SK-N-MC (cell line): ENCODE measurements around the gene CAMKK2.
"Not testable (repeated sequence)": the region's sequence is repeated elsewhere in the genome, so short reads cannot be mapped to it uniquely, and the experiment has no call there.

Experiments
- DNase-seq: peaks from one replicate; pipeline ENCODE4 v3.0.0-alpha.2; 2011; ENCODE audit warnings: low read depth, low spot score
- H3K27ac ChIP-seq: fragments of 200-600 bp; sonication (generic); 2 replicates; pipeline ENCODE4 v1.5.1; 2016; ENCODE audit warnings: mixed run types
- H3K36me3 ChIP-seq: fragments of 200-600 bp; sonication (generic); 2 replicates; pipeline ENCODE4 v1.6.1; 2017; ENCODE audit warnings: antibody characterized with exemption, low read length, mixed read lengths; ENCODE audit not compliant: insufficient read depth
- H3K4me3 ChIP-seq: fragments of 200-600 bp; sonication (generic); 2 replicates; pipeline ENCODE4 v1.5.1; 2016
- H3K9ac ChIP-seq: fragments of 200-600 bp; sonication (generic); 2 replicates; pipeline ENCODE4 v1.8.0; 2017; ENCODE audit warnings: mixed run types, mixed read lengths; ENCODE audit not compliant: insufficient read length
- H3K9me3 ChIP-seq: fragments of 200-600 bp; sonication (generic); 2 replicates; pipeline ENCODE4 v1.6.1; 2017; ENCODE audit warnings: low read depth, mild to moderate bottlenecking, antibody characterized with exemption, low read length, moderate library complexity, mixed read lengths
- EZH2 ChIP-seq: fragments of 200-600 bp; sonication (generic); IDR thresholded peaks from one replicate; pipeline ENCODE4 v1.6.1; 2017; ENCODE audit warnings: antibody characterized with exemption
- FOXP2 ChIP-seq: optimal IDR thresholded peaks from 2 replicates; pipeline ENCODE3; 2011; ENCODE audit warnings: mild to moderate bottlenecking, moderate library complexity; ENCODE audit not compliant: insufficient read depth; ENCODE audit errors: extremely low read length, control extremely low read depth
- POLR2AphosphoS5 ChIP-seq: IDR thresholded peaks from 2 replicates; pipeline ENCODE4 v1.6.1; 2012; ENCODE audit warnings: mild to moderate bottlenecking, low read depth, low read length, borderline replicate concordance

The CAMKK2 gene

DNA sequence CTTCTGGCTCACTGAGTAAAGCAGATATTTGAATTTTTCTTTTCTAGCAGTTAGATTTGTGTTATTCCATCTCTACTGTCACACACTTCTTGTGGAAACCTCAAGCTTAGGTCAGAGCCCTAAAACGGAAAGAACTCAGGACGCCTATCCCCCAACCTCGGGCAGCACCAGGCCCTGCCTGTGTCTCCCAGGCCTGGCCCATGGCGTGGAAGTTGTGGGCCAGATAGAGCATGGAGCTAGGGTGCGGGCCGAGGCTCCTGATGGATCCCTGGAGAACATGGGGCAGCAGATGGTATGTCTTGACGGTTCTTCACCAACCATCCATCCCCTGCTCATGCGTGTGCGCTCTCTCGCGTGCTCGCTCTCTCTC is 66.0 kb downstream of the CAMKK2 start:
- TF ChIP-seq POLR2AphosphoS5 (0 out of 2 replicates have a peak, but pooled peaks have one; percentile 2), FOXP2 (no peak)
- Histone ChIP-seq H3K36me3 (no peaks in the 10 kb centered on the region; the same call in 1 of the 2 replicates), H3K4me3 (no peak overlapping the region), H3K27ac (no peak overlapping the region), H3K9ac (no peak overlapping the region), H3K9me3 (no peaks in the 10 kb centered on the region)
- no peak for DNase-seq

DNA sequence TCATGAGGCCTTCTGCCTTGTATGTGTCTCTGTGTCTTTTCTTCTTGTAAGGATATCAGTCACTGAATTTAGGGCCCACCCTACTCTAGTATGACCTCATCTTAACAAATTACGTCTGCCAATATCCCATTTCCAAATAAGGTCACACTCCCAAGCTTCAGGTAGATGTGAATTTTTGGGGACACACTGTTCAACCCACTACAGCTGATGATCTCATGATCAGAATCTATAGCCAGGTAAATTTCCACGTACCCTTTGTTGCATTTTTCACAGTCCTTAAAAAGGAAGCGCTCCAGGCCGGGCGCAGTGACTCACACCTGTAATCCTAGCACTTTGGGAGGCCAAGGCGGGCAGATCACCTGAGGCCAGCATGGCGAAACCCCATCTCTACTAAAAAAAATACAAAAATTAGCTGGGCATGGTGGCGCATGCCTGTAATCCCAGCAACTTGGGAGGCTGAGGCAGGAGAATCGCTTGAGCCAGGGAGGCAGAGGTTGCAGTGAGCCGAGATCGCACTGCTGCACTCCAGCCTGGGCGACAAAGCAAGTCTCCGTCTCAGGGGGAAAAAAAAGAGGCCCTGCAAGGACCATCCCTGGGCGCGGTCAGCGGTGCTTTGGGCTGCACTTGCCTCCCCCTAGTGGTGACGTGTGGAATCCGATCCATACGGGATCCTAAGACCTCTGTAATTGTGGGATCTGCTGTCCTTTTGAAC is 66.5 kb downstream of the CAMKK2 start:
- H3K36me3 ChIP-seq, H3K9me3 ChIP-seq, H3K4me3 ChIP-seq, H3K9ac ChIP-seq, H3K27ac ChIP-seq, DNase-seq: not testable (repeated sequence)
- TF ChIP-seq POLR2AphosphoS5 = 0 out of 2 replicates have a peak, but pooled peaks have one; percentile 9

DNA sequence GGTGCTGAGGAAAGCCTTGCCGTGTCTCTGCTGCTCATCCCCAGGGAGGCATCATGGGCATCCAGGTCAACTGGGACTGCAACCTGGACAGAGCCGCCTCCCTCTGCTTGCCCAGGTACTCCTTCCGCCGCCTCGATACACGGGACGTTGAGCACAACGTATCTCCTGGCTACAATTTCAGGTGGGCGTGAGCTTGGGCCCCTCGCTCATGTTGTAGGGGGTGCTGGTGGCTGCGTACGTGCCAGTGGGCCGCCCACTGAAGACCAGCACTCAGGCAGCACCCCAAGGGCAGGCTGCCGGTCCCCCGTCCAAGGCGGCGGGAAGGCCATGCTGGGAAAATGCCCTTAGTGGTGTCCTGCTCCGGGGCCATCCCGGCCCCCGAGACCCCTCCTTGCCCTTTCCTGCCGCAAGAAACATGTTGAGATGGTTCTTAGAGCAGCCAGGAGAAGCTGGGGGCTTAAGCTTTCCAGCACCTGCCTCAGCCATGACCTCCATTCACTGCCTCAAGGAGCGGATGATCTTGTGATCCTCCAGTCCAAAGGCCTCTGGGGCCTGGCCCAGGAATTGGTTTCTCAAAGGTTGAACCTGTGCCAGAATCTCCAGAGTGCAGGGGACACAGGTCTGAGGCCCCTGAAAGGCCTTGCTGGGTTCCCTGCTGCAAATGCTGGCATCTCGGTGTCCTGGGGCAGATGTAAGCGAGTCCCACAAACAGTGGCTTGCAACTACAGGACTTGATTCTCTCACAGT is 67.4 kb downstream of the CAMKK2 start:
- Histone ChIP-seq H3K9ac (no peak overlapping the region), H3K36me3 (no peaks in the 10 kb centered on the region), H3K27ac (no peak overlapping the region), H3K9me3 (no peaks in the 10 kb centered on the region), H3K4me3 (no peak overlapping the region)
- TF ChIP-seq POLR2AphosphoS5 (no peak), FOXP2 (no peak), EZH2 (no peak)
- DNase-seq = no peak

DNA sequence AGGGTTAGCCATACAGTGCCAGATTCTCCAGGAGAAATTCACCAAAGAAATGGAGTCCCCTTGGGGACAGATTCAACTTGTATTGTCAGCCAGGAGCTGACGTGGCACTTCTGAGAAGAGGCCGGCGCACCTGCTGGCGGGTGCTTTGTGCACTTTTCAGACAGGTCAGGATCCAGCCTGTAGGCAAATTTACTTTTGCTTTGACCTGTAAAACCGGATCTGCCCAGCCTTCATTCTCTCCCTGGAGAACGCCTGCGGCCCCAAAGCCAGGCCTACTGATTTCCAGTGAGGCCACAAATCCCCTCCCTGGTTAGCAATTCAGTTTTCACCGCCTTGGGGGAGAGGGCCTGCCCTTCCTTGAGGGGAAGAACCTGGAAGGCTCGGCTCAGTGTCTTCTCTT is 69.2 kb downstream of the CAMKK2 start:
- no peaks in the 10 kb centered on the region for H3K9me3 ChIP-seq
- H3K4me3 ChIP-seq = no peak overlapping the region
- TF ChIP-seq EZH2 (no peak), FOXP2 (no peak), POLR2AphosphoS5 (no peak)
- DNase-seq = no peak
- H3K27ac ChIP-seq = no peak overlapping the region
- H3K36me3 ChIP-seq = no peaks in the 10 kb centered on the region
- no peak overlapping the region for H3K9ac ChIP-seq

DNA sequence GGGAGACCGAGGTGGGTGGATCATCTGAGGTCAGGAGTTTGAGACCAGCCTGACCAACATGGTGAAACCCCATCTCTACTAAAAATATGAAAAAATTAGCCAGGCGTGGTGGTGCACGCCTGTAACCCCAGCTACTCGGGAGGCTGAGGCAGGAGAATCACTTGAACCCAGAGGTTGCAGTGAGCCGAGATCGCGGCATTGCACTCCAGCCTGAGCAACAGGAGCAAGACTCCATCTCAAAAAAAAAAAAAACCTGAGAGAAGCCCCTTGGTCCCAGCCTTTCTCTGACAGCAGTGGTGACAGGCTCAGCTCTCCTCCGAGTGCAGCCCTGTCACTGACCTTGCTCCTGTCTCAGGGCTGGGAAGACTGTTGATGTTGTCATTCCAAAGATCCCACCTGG is 69.6 kb downstream of the CAMKK2 start:
- H3K36me3 ChIP-seq, H3K4me3 ChIP-seq, H3K27ac ChIP-seq, H3K9me3 ChIP-seq, DNase-seq, H3K9ac ChIP-seq: not testable (repeated sequence)

DNA sequence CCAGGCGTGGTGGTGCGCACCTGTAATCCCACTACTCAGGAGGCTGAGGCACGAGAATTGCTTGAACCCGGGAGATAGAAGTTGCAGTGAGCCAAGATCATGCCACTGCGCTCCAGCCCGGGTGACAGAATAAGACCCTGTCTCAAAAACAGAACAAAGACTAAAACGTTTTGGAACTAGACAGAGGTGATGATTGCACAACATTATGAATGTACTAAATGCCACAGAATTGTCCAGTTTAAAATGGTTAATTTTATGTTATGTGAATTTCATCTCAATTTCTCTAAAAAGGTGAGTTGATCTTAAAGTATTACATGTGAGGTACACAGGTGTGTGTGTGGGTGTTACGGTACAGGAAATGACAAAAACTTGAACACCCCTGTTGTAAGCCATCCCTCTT is 70.1 kb downstream of the CAMKK2 start:
- Histone ChIP-seq H3K4me3 (no peak overlapping the region), H3K9ac (no peak overlapping the region), H3K9me3 (no peaks in the 10 kb centered on the region), H3K36me3 (no peaks in the 10 kb centered on the region), H3K27ac (no peak overlapping the region)
- TF ChIP-seq EZH2 = no peak
- TF ChIP-seq POLR2AphosphoS5 = no peak
- TF ChIP-seq FOXP2 = no peak
- DNase-seq = no peak

DNA sequence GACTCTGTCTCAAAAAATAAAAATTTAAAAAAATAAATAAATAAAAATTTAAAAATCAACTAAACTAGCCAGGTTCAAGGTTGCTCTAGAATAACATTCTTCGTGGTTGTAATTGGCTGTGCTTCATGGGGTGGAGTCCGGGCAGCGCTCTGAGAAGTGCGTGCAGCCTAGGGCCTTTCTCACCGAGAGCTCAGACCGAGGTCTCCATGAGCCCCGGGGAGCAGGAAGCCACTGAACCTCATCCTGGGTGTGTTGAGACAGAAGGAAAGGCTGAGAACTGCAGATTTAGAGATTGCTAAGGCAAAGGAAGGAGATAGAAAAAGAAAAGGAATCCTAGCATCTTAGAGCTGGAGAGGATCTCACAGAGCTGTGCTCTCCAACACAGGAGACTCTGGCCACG is 71.9 kb downstream of the CAMKK2 start:
- no peaks in the 10 kb centered on the region for H3K9me3 ChIP-seq
- TF ChIP-seq FOXP2 = no peak
- no peak for TF ChIP-seq EZH2
- no peak for TF ChIP-seq POLR2AphosphoS5
- no peak overlapping the region for H3K4me3 ChIP-seq
- H3K9ac ChIP-seq = no peak overlapping the region
- no peak overlapping the region for H3K27ac ChIP-seq
- no peak for DNase-seq
- H3K36me3 ChIP-seq = no peaks in the 10 kb centered on the region

DNA sequence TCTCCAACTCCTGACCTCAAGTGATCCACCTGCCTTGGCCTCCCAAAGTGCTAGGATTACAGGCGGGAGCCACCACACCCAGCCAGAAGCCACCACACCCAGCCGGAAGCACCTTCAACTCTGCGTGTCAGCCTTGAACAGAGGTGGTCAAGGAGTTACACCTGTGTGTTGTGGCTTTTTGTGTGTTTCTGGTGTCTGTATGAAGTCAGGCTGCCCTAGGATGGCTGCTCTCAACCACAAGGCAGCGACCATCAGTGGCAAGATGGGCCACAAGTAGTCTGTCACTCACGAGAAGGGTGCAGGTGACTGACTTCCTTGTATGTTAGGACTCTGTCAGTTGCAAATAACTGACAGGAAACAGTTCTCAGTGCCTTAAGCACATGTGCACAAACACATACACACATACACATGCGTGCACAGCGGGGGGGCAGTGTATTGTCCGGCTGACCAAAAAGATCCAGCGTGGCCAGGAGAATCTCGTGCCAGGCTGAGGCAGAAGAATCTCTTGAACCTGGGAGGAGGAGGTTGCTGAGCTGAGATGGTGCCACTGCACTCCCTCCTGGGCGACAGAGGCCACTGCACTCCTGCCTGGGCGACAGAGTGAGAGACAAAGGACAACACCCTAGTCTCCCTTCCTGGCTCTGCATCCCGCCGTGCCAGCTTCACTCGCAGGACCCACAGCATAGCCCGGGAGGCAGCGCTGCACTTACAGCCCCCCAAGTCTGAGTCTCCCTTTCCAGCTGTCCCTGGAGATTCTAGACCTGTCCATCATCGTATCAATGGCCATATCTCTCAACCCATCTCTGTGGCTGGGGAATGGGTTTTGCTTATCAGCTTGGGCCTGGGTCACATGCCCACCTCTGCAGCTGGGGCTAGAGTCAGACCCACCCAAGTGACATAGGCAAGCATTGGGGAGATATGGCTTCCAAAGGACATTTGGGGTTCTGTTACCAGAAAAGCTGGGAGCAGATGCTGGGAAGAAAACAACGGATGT is 72.9 kb downstream of the CAMKK2 start:
- H3K4me3 ChIP-seq = no peak overlapping the region
- no peaks in the 10 kb centered on the region for H3K36me3 ChIP-seq
- no peak for TF ChIP-seq EZH2
- TF ChIP-seq POLR2AphosphoS5 = no peak
- TF ChIP-seq FOXP2 = no peak
- H3K27ac ChIP-seq = no peak overlapping the region
- DNase-seq = no peak
- H3K9me3 ChIP-seq = no peaks in the 10 kb centered on the region
- no peak overlapping the region for H3K9ac ChIP-seq
